K562 (cell line): ENCODE measurements around the gene CPSF4L. TPM values are rescaled to one million over a fixed set of nuclear protein-coding genes. Genes with fewer than 3 reads are reported as not detected.

Experiments used
- CHD1 ChIP-seq: fragments of 200-600 bp; sonication (generic); IDR thresholded peaks from one replicate; pipeline ENCODE4 v1.6.1; 2012; ENCODE audit warnings: mild to moderate bottlenecking, moderate library complexity, low read length, inconsistent platforms
- CREB1 ChIP-seq, 2 experiments: sonication (generic) in 1 of 2; formaldehyde crosslinking in 1 of 2; IDR thresholded peaks; 2 replicates each; pipeline versions ENCODE4 v1.6.1 to v1.8.0; 2012 to 2022; ENCODE audit warnings: inconsistent platforms in 1 of 2, mild to moderate bottlenecking in 1 of 2, missing genetic modification reagents in 1 of 2, moderate library complexity in 1 of 2
- DDX20 ChIP-seq: fragments of 450-650 bp; IDR thresholded peaks from 2 replicates; pipeline ENCODE4 v1.6.1; 2016; ENCODE audit warnings: missing genetic modification characterization, low read depth, mild to moderate bottlenecking, missing compliant biosample characterization, moderate library complexity
- EGR1 ChIP-seq: fragments of 450-650 bp; conservative IDR thresholded peaks from 2 replicates; pipeline ENCODE4 v1.6.1; 2017; ENCODE audit warnings: mild to moderate bottlenecking
- RNF2 ChIP-seq: sonication (generic); IDR thresholded peaks from 2 replicates; pipeline ENCODE4 v1.6.1; 2016
- SMARCE1 ChIP-seq: fragments of 450-650 bp; IDR thresholded peaks from 2 replicates; pipeline ENCODE4 v1.7.1; 2016; ENCODE audit warnings: mild to moderate bottlenecking
- TEAD1 ChIP-seq, 2 experiments: fragments of 450-650 bp in 1 of 2; sonication (generic) in 1 of 2; formaldehyde crosslinking; IDR thresholded peaks; 2 replicates each; pipeline versions ENCODE4 v1.4.0 to v1.8.0; 2020 to 2022; ENCODE audit warnings: mild to moderate bottlenecking in 2 of 2, missing genetic modification reagents in 1 of 2
- ZFP1 ChIP-seq: fragments of 450-650 bp; formaldehyde crosslinking; IDR thresholded peaks from 2 replicates; pipeline ENCODE4 v1.4.0; 2020; ENCODE audit warnings: mild to moderate bottlenecking, mixed read lengths
- ZNF347 ChIP-seq: fragments of 450-650 bp; formaldehyde crosslinking; IDR thresholded peaks from 2 replicates; pipeline ENCODE4 v1.4.0; 2020; ENCODE audit warnings: low read depth, mild to moderate bottlenecking, moderate library complexity
- ZNF445 ChIP-seq: fragments of 250-450 bp; sonication (Bioruptor Pico); IDR thresholded peaks from 2 replicates; pipeline ENCODE4 v1.4.0; 2020; ENCODE audit warnings: low read depth, mild to moderate bottlenecking, moderate library complexity
- polyA plus RNA-seq, 8 experiments: library from polyadenylated mRNA; depleted of rRNA in 4 of 8; stranded (reverse) in 5 of 8; unstranded in 3 of 8; fragments of >200 nt; fragmentation: Nextera tagmentation in 2 of 8; fragmentation: Illumina TruSeq in 1 of 8; extraction: Ambion mirVana in 2 of 8; extraction: Trizol in 1 of 8; gene quantifications; 2 replicates each; pipeline versions ENCODE4 v1.2.1 to v1.2.3, GENCODE V29; 2011 to 2014; ENCODE audit warnings: inconsistent platforms in 1 of 8, missing spikeins in 1 of 8
- total RNA-seq, 7 experiments: library from RNA; depleted of rRNA in 6 of 7; stranded (reverse); fragments of >200 nt in 6 of 7; fragmentation: Illumina TruSeq in 2 of 7; extraction: Trizol in 2 of 7; gene quantifications; 2 replicates each; pipeline versions ENCODE4 v1.2.1 to v1.2.3, GENCODE V29; 2011 to 2021; ENCODE audit warnings: low replicate concordance in 1 of 7
- TF ChIP-seq, protein P1 (sequence below), 2 experiments: fragments of 200-800 bp in 1 of 2; sonication (Bioruptor generic) in 1 of 2; sonication (generic) in 1 of 2; formaldehyde crosslinking in 1 of 2; IDR thresholded peaks in 1 of 2; conservative IDR thresholded peaks in 1 of 2; 2 replicates each; pipeline versions ENCODE4 v1.5.0 to v1.6.1; 2016 to 2020; ENCODE audit warnings: missing compliant biosample characterization in 1 of 2, missing genetic modification characterization in 1 of 2, missing genetic modification reagents in 1 of 2
- TF ChIP-seq, protein P2 (sequence below), 2 experiments: IDR thresholded peaks; 2 replicates each; pipeline ENCODE4 v1.6.1; 2011; ENCODE audit warnings: borderline replicate concordance in 1 of 2, control low read depth in 1 of 2, low read depth in 1 of 2, low read length in 1 of 2, mild to moderate bottlenecking in 1 of 2, mixed read lengths in 1 of 2, moderate library complexity in 1 of 2; ENCODE audit not compliant: insufficient read depth in 1 of 2, insufficient read length in 1 of 2, poor library complexity in 1 of 2, severe bottlenecking in 1 of 2; ENCODE audit errors: extremely low read depth in 1 of 2
- TF ChIP-seq, protein P3 (sequence below): fragments of 250-450 bp; sonication (Bioruptor Pico); IDR thresholded peaks from 2 replicates; pipeline ENCODE4 v1.5.0; 2020; ENCODE audit warnings: mild to moderate bottlenecking
- TF ChIP-seq, protein P4 (sequence below): sonication (generic); formaldehyde crosslinking; IDR thresholded peaks from 2 replicates; pipeline ENCODE4 v1.8.0; 2023; ENCODE audit warnings: mild to moderate bottlenecking, missing genetic modification reagents
- TF ChIP-seq, protein P5 (sequence below): fragments of 200-800 bp; sonication (Bioruptor generic); IDR thresholded peaks from 2 replicates; pipeline ENCODE4 v1.6.1; 2017; ENCODE audit warnings: missing genetic modification characterization, missing compliant biosample characterization

Gene CPSF4L
- total and polyA plus RNA-seq, 9 of the 15 experiments (the other 6 are each of a cell fraction or from before 2014, with no cell fraction given), result not detected

DNA sequence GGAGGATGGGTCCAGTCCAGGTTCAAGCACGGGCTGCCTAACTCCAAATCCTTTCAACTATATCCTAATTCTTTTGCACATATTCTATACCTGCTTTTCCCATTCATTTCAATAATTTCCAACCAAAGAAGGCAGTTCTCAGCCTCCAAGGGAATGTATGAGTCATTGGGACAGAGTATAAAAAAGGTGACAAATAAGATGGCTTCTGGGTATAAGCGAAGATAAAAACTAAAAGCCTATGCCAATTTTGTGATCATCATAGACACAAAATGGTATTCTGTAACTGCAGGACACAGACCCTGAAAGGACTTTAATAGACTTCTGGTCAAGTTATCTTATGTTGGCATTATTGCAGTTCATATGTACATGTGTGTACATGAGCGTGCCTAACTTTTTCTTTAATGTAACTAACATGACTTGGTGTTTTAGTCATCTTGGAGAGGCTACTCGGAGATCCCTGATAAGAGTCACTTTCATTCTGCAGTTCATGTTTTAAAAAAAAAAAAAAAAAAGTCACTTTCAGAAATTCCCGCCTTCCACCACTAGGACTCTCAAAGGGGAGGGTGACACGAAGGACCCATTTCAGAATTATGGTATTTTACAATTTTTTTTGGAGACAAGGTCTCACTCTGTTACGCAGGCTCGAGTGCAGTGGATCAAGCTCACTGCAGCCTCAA is 51.5 kb downstream of the CPSF4L start (continued):
- TF ChIP-seq TEAD1 (CRISPR knock-in tag; IDR thresholded peaks at IDR 0.05) (no peak), CHD1 (no peak), ZFP1 (no peak), EGR1 (no peak), RNF2 (no peak), SMARCE1 (0 out of 2 replicates have a peak, but pooled peaks have one; percentile 50), CREB1 (IDR thresholded peaks at IDR 0.05) (no peak), CREB1 (CRISPR knock-in tag; IDR thresholded peaks at IDR 0.05) (no peak), ZNF445 (no peak), ZNF347 (CRISPR knock-in tag) (no peak), DDX20 (tag) (no peak)
- TF ChIP-seq, protein P1, sequence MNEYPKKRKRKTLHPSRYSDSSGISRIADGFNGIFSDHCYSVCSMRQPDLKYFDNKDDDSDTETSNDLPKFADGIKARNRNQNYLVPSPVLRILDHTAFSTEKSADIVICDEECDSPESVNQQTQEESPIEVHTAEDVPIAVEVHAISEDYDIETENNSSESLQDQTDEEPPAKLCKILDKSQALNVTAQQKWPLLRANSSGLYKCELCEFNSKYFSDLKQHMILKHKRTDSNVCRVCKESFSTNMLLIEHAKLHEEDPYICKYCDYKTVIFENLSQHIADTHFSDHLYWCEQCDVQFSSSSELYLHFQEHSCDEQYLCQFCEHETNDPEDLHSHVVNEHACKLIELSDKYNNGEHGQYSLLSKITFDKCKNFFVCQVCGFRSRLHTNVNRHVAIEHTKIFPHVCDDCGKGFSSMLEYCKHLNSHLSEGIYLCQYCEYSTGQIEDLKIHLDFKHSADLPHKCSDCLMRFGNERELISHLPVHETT (CRISPR knock-in tag; conservative IDR thresholded peaks at IDR 0.05 in 1 of 2, IDR thresholded peaks at IDR 0.05 in 1 of 2), result no peak
- TF ChIP-seq, protein P2, sequence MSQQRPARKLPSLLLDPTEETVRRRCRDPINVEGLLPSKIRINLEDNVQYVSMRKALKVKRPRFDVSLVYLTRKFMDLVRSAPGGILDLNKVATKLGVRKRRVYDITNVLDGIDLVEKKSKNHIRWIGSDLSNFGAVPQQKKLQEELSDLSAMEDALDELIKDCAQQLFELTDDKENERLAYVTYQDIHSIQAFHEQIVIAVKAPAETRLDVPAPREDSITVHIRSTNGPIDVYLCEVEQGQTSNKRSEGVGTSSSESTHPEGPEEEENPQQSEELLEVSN (IDR thresholded peaks at IDR 0.05; ENCODE audit: borderline replicate concordance in 1 of 2, extremely low read depth in 1 of 2, insufficient read depth in 1 of 2, insufficient read length in 1 of 2, low read depth in 1 of 2, low read length in 1 of 2, poor library complexity in 1 of 2, severe bottlenecking in 1 of 2), result no peak
- TF ChIP-seq, protein P3, sequence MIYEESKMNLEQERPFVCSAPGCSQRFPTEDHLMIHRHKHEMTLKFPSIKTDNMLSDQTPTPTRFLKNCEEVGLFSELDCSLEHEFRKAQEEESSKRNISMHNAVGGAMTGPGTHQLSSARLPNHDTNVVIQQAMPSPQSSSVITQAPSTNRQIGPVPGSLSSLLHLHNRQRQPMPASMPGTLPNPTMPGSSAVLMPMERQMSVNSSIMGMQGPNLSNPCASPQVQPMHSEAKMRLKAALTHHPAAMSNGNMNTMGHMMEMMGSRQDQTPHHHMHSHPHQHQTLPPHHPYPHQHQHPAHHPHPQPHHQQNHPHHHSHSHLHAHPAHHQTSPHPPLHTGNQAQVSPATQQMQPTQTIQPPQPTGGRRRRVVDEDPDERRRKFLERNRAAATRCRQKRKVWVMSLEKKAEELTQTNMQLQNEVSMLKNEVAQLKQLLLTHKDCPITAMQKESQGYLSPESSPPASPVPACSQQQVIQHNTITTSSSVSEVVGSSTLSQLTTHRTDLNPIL, result no peak
- TF ChIP-seq, protein P4, sequence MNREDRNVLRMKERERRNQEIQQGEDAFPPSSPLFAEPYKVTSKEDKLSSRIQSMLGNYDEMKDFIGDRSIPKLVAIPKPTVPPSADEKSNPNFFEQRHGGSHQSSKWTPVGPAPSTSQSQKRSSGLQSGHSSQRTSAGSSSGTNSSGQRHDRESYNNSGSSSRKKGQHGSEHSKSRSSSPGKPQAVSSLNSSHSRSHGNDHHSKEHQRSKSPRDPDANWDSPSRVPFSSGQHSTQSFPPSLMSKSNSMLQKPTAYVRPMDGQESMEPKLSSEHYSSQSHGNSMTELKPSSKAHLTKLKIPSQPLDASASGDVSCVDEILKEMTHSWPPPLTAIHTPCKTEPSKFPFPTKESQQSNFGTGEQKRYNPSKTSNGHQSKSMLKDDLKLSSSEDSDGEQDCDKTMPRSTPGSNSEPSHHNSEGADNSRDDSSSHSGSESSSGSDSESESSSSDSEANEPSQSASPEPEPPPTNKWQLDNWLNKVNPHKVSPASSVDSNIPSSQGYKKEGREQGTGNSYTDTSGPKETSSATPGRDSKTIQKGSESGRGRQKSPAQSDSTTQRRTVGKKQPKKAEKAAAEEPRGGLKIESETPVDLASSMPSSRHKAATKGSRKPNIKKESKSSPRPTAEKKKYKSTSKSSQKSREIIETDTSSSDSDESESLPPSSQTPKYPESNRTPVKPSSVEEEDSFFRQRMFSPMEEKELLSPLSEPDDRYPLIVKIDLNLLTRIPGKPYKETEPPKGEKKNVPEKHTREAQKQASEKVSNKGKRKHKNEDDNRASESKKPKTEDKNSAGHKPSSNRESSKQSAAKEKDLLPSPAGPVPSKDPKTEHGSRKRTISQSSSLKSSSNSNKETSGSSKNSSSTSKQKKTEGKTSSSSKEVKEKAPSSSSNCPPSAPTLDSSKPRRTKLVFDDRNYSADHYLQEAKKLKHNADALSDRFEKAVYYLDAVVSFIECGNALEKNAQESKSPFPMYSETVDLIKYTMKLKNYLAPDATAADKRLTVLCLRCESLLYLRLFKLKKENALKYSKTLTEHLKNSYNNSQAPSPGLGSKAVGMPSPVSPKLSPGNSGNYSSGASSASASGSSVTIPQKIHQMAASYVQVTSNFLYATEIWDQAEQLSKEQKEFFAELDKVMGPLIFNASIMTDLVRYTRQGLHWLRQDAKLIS (CRISPR knock-in tag), result no peak
- TF ChIP-seq, protein P5, sequence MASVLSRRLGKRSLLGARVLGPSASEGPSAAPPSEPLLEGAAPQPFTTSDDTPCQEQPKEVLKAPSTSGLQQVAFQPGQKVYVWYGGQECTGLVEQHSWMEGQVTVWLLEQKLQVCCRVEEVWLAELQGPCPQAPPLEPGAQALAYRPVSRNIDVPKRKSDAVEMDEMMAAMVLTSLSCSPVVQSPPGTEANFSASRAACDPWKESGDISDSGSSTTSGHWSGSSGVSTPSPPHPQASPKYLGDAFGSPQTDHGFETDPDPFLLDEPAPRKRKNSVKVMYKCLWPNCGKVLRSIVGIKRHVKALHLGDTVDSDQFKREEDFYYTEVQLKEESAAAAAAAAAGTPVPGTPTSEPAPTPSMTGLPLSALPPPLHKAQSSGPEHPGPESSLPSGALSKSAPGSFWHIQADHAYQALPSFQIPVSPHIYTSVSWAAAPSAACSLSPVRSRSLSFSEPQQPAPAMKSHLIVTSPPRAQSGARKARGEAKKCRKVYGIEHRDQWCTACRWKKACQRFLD (CRISPR knock-in tag), result no peak
